ENCODE measurements around the gene RPL28. TPM values are rescaled to one million over a fixed set of nuclear protein-coding genes. Genes with fewer than 3 reads are reported as not detected.
A peak's percentile ranks its signal among the peaks of the same experiment; 100 is the strongest.

Gene RPL28
- total and polyA plus RNA-seq, 2 of the 13 experiments (the other 11 are each of a cell fraction or from before 2014, with no cell fraction given): 105 to 420 TPM

GRCh38 chr19:55372316-55373081 lies 13.2 kb upstream of the RPL28 start (continued):
- no peak for TF ChIP-seq ARID5B (CRISPR knock-in tag; IDR thresholded peaks at IDR 0.05)
- TF ChIP-seq MAFK (conservative IDR thresholded peaks at IDR 0.05 in 1 of 2, IDR thresholded peaks at IDR 0.05 in 1 of 2; ENCODE audit: low read length in 2 of 2): no peak
- TF ChIP-seq HHEX (CRISPR knock-in tag; IDR thresholded peaks at IDR 0.05): no peak
- TF ChIP-seq BATF2 (CRISPR knock-in tag; IDR thresholded peaks at IDR 0.05): no peak
- TF ChIP-seq ZFP41 (CRISPR knock-in tag; IDR thresholded peaks at IDR 0.05; ENCODE audit: borderline replicate concordance): no peak
- TF ChIP-seq ZNF430 (CRISPR knock-in tag; IDR thresholded peaks at IDR 0.05): no peak
- no peak for TF ChIP-seq SETDB1 (CRISPR knock-in tag; IDR thresholded peaks at IDR 0.05; ENCODE audit: borderline replicate concordance)
- no peak for TF ChIP-seq POGZ (CRISPR knock-in tag; IDR thresholded peaks at IDR 0.05)
- TF ChIP-seq NRL (CRISPR knock-in tag; IDR thresholded peaks at IDR 0.05; ENCODE audit: borderline replicate concordance): no peak
- TF ChIP-seq PTBP1 (IDR thresholded peaks at IDR 0.05; ENCODE audit: low read depth, low read length, poor library complexity, severe bottlenecking): peak; percentile 29
- TF ChIP-seq ZNF549 (CRISPR knock-in tag; IDR thresholded peaks at IDR 0.05): no peak
- no peak for TF ChIP-seq NFE2L1 (CRISPR knock-in tag; IDR thresholded peaks at IDR 0.05; ENCODE audit: borderline replicate concordance)
- TF ChIP-seq TBX2 (CRISPR knock-in tag; IDR thresholded peaks at IDR 0.05; ENCODE audit: borderline replicate concordance): no peak
- no peak for TF ChIP-seq ZNF781 (CRISPR knock-in tag; IDR thresholded peaks at IDR 0.05; ENCODE audit: borderline replicate concordance, not compliant biosample characterization)
- no peak for TF ChIP-seq ATF5 (CRISPR knock-in tag; IDR thresholded peaks at IDR 0.05; ENCODE audit: low read depth)
- no peak for TF ChIP-seq ZNF777 (CRISPR knock-in tag; IDR thresholded peaks at IDR 0.05)
- no peak for TF ChIP-seq EED (CRISPR knock-in tag; IDR thresholded peaks at IDR 0.05)
- TF ChIP-seq ZNF576 (CRISPR knock-in tag; IDR thresholded peaks at IDR 0.05): no peak
- no peak for TF ChIP-seq SAFB2 (CRISPR knock-in tag; IDR thresholded peaks at IDR 0.05; ENCODE audit: borderline replicate concordance, low read depth)
- TF ChIP-seq GABPA (IDR thresholded peaks at IDR 0.05; ENCODE audit: low read depth, low read length): no peak
- TF ChIP-seq GABPA (CRISPR knock-in tag; IDR thresholded peaks at IDR 0.05; ENCODE audit: low read depth): peak; percentile 69; the same call in 1 of the 2 replicates
- TF ChIP-seq CCAR2 (optimal IDR thresholded peaks at IDR 0.05; ENCODE audit: low read depth, low read length): no peak
- TF ChIP-seq ZNF816 (CRISPR knock-in tag; IDR thresholded peaks at IDR 0.05; ENCODE audit: borderline replicate concordance): no peak
- no peak for TF ChIP-seq ZBTB38 (CRISPR knock-in tag; IDR thresholded peaks at IDR 0.05)
- TF ChIP-seq ZNF383 (CRISPR knock-in tag; IDR thresholded peaks at IDR 0.05; ENCODE audit: borderline replicate concordance): no peak
- no peak for TF ChIP-seq RFX5 (IDR thresholded peaks at IDR 0.05; ENCODE audit: low read depth, low read length)

All from HepG2 (cell line).